Cortex of kidney (tissue), 1 donor: ENCODE data around the gene SCGB1C1.

Source experiments
- DNase-seq: peaks from one replicate; lab custom pipeline; 2025; lab: John Stamatoyannopoulos, UW

The SCGB1C1 gene

DNA sequence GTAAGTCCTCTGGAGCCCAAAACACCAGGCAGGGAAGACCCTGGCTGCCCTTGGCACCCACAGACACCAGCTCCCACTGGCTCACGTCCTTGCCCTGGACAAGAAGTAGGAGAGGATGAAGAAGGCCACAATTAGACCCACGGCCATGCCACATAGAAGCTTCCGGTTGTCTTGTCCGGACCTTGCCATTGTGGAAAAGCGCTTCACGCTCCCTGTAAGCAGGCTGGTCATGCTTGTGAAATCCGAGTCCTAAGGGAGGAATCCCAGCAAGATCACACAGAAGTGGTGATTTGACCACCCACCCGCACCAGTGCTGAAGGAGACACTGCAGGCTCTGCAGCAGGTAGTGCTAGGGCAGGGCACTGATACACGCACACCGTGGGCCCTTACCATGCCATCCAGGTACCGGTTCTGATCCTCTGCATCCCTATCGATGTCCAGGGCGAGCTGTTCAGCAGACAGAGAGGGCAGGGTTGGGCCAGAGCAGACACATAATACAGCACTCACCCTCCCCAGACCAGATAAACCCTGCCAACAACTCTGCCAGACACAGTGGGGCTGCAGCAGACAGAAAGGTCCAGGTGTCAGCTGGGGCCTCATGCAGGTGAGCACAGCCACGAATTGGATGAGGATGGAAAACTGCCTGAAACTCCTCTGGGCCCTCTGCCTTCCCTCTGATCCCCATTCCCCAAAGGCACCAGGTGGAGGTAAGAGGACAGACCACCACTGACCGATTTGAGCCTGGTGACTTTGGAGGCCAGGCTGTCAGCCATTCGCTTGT, 12.5 kb downstream of the SCGB1C1 start:
- no peak for DNase-seq

DNA sequence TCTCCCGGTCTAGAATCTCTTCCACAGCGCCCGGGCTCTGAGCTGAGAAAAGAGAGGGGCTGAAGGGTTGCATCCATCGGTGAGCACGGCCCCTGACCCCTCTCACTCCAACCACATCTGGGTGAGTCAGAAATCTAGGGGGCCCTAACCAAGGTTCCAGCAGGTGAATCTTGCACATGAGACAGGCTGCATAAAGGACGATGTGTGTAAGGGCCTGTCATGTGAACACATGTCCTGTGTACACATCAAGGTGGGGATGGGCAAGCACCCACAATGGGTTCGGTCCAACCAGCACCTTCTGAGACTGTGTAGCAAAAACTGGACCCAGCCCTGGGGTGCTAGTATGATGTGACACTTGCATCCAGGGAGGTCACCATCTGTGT, 13.1 kb downstream of the SCGB1C1 start:
- DNase-seq = no peak

DNA sequence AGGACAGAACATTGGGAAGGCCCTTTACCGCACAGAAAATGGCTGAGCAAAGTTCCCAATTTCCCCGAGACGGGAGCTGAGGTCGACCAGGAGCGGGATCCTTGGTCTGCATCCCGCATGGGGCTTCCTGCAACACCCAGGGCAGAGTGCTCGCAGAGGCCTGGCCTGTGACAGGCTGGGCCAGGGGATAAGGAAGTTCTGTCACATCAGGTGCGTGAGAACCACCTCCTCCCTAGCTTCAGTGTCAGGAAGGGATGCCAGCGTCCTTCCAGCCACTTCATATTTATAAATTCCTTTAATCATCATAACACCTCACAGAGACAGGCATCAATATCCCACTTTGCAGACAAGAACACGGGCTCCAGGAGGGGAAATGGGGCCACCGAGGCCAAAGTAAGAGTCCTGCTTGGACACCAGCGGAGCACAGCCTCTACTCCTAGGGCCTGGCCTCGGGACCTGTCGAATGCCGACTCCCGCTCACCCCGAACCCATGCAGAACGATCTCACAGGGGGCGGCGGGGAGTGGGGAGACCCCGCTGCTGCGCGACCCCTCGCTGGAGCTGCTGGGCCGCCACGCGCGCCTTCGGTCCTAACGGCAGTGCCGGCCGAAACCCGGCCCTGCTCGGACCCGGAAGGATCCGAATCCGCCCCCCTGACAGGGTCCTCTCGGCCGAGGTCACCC, 13.8 kb downstream of the SCGB1C1 start:
- DNase-seq = no peak

DNA sequence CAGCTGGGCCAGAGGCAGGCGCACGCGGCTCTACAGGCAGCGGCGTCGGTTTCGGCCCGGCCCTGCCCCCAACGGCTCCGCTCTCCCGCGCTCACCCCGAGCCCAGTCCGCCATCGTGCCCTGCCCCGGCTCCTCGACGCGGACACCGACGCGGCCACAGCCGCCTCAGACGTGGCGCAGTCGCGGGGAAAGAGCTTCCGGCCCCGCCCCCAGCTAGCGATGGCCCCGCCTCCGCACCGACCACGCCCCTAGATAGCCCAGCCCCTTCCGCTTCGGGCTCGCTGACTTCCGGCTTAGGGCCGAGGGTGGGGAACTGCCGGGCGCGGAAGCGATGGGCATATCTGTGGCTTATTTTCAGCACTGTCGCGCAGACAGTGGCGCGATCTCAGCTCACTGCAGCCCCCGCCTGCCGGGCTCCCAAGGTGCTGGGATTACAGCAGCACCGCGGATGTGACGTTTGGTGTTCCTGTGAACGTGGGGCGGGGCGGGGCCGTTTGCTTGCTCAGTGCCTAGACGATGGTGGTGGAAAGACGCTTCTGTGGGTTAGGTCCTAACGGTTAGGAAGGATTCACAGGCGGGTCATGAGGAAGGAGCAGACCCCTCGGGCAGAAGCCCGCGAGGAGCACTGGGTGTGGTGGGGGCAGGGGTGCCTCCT, 14.5 kb downstream of the SCGB1C1 start, which contains the start of the genes BET1L and RIC8A:
BET1L (minus strand) TSS at position 192 of the 655 bp plus-strand sequence; CDS start at position 114, 78 bp downstream.
RIC8A (plus strand) TSS at position 501 of the 655 bp plus-strand sequence. CDS start 1,147 bp downstream, outside the sequence.
- peak; percentile 65 for DNase-seq

DNA sequence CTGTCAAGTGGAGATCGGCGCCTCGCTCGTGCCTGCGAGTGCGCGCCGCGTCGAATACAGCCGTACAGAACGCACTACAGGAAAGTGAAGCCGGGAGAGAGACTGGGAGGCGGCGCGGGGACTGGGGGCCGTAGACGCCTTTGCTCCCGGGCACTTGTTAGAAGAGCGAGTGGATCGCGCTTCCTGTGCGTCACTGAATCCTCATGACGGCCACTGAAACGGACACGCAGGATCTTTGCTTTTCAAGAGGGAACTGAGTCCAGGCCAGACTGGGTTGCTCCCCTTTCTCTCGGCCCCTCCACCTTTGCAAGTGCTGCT, 14.9 kb downstream of the SCGB1C1 start:
- no peak for DNase-seq

DNA sequence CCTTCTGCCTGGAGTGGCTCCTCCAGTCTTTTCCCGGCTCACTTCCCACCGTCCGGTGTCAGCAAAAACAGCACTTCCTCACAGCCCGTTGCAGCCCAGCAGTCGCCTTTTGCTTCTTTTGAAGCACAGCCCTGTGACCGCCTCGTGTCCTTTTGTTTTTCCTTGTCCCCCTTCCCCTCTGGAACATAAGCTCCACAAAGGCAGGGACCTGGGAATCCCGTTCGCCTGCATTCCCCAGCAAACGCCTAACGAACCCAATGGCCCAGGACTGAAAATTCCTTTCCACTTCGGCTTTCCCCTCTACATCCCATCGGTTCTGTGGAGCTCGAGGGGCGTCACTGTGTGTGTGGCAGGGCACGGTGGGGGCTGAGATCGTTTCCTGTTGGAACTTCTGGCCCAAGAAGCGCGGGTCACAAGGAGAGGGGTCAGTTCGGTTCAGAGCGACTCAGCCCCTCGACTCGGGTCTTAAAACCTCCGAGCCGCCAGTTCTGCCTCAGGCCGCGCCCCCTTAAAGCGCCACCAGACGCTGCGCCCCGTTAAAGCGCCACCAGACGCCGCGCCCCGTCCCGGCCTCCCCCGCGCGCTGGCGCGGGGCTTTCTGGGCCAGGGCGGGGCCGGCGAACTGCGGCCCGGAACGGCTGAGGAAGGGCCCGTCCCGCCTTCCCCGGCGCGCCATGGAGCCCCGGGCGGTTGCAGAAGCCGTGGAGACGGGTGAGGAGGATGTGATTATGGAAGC, 15.5 kb downstream of the SCGB1C1 start:
- DNase-seq = no peak

DNA sequence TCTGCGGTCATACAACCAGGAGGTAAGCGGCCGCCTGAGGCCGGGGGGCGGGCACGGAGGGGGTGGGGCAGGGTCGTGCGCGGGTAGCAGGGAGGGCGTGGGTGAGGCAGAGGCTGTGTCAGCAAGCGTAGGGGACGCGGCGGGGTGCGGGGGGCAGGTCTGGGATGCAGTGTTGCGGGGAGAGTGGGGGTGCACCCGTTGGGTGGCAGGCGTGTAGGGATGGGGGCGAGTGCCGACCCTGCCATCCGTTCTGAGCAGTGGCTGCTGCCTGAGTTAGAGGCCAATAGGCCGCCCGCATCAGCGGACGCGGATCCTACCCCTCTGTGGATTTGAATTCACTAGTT, 16.0 kb downstream of the SCGB1C1 start:
- DNase-seq = no peak

DNA sequence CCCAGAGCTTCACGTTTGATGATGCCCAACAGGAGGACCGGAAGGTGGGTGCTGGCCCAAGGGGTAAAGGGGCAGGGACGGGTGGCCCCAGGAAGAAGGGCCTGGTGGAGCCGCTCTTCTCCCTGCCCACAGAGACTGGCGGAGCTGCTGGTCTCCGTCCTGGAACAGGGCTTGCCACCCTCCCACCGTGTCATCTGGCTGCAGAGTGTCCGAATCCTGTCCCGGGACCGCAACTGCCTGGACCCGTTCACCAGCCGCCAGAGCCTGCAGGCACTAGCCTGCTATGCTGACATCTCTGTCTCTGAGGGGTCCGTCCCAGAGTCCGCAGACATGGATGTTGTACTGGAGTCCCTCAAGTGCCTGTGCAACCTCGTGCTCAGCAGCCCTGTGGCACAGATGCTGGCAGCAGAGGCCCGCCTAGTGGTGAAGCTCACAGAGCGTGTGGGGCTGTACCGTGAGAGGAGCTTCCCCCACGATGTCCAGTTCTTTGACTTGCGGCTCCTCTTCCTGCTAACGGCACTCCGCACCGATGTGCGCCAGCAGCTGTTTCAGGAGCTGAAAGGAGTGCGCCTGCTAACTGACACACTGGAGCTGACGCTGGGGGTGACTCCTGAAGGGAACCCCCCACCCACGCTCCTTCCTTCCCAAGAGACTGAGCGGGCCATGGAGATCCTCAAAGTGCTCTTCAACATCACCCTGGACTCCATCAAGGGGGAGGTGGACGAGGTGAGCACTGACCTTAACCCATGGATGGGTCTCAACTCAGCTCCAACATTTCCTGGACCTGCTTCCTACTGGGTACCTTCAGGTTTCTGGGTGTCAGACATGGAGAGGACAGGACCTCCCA, 16.6 kb downstream of the SCGB1C1 start:
- no peak for DNase-seq

DNA sequence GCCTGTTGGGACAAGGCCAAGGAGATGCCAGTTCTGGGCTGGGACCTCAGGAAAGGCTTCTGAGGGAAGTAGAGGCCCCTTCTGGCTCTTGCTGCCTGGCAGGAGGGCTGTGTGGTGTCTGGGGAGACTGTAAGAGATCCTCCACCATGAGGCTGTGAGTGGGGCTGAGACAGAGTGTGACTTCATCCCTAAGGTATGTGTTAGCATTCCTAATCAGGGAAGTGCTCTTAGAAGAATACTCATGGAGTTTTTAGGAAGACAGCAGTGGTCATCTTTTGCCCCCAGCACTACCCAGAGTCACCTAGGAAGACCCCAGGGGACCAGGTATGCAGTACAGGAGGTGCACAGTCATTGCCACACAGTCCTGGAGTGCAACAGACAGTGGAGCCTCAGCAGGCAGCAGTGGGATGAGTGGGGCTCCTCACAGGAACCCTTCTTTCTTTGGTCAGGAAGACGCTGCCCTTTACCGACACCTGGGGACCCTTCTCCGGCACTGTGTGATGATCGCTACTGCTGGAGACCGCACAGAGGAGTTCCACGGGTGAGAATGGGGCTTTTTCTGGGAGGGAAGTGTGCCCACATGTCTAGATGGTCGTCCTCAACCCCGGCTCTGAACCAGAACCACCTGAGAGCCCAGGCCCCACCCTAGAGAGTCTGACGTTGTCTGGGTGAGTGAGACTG, 17.4 kb downstream of the SCGB1C1 start:
- no peak for DNase-seq

DNA sequence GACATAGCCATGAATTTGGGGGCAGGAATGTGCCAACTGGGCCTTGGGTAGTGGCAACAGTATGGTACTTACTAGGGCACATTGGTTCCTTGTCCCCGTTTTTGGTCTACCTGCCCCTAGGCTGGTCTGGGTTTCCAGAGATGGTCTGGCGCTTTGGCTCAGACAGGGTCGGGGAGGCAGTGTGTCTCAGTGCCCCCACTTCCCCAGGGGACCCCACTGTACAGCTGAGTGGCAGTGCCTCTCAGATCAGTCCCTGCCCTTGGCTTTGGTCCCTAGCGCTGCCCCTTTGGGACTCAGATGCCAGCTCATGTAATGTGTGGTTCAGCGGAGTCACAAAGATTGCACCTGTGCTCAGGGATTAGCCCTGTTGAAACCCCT, 17.9 kb downstream of the SCGB1C1 start:
- DNase-seq = no peak

DNA sequence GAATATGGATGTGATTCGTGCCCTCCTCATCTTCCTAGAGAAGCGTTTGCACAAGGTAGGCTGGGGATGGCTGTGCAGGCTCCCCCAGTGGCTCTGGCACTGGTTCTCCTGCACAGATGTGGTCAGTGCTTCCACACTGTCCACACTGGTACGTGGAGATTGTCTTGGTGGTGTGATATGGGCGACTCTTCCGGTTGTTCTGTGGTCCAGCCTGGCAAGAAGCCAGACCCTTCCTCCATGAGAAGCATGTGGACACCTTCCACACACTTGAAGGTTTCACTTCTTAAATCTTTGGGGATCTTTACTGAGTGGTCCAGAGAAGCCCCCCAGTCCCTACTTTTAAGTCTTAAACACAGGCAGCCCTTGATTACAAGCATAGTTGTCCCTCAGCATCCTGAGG, 18.4 kb downstream of the SCGB1C1 start:
- no peak for DNase-seq

DNA sequence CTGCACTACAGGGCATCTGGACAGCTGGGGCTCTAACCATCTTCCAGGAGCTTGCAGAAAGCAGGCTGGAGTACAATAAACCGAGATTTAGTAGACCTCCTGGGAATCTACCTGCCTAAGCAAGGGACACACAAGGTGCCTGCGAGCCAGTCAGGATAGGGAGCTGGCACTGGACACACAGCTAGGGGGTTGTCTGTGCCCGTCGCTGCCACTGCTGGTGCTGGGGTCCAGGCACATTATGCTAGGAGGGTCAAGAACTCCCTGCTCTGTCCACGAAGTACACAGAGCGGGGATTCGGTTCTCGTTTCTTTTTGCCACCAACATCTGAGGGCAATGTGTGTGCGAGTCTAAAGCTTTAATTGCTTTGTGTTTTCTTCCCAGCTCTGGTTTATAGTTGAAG, 18.9 kb downstream of the SCGB1C1 start:
- no peak for DNase-seq

DNA sequence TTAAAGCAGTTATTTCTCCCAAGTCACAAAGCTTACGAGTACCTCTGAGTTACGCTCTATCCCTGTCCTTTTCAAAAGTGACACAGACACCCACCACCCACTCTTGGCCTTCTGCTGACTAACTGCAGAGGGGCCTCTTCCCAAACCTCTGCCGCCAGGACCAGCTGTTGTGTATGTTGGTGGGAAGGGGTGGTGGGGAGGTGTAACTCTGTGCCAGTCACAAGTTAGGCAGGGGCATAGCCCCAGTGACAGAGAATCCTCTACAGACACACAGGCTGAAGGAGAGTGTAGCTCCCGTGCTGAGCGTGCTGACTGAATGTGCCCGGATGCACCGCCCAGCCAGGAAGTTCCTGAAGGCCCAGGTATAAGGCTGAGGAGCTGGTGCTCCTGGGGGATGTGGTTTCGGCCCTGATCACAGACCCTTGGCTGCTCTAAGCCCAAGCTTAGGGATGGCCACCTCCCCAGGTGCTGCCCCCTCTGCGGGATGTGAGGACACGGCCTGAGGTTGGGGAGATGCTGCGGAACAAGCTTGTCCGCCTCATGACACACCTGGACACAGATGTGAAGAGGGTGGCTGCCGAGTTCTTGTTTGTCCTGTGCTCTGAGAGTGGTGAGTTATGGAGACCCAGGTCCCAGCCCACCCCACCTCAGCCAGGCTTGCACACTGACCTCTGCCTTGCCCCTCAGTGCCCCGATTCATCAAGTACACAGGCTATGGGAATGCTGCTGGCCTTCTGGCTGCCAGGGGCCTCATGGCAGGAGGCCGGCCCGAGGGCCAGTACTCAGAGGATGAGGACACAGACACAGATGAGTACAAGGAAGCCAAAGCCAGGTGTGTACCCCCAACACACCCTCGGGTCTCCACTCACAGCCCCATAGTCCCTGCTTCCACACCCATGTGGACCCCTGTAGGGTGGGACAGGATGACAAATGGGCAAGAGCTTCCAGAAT, 19.5 kb downstream of the SCGB1C1 start:
- no peak for DNase-seq

DNA sequence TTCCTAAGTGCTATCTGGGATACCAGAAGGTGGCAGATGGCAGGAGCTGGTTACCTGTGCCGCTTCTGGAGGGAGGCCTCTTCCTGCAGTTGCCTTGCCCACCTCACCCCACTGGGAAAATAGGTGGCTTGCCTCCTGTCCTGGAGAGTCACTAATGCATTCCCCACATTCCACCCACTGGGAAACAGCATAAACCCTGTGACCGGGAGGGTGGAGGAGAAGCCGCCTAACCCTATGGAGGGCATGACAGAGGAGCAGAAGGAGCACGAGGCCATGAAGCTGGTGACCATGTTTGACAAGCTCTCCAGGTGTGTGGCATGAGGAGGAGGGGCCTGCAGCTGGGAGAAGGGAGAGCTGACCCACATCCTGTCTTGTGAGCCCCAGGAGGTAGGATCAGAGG, 20.2 kb downstream of the SCGB1C1 start:
- DNase-seq = no peak

DNA sequence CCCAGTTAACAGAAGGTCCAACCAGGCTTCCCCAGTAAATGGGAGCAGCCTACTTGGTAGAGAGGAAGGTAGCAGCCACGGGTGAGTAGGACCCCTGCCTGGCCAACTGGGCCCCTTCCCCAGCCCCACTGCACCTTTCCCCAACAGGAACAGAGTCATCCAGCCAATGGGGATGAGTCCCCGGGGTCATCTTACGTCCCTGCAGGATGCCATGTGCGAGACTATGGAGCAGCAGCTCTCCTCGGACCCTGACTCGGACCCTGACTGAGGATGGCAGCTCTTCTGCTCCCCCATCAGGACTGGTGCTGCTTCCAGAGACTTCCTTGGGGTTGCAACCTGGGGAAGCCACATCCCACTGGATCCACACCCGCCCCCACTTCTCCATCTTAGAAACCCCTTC, 21.2 kb downstream of the SCGB1C1 start:
- DNase-seq = no peak

DNA sequence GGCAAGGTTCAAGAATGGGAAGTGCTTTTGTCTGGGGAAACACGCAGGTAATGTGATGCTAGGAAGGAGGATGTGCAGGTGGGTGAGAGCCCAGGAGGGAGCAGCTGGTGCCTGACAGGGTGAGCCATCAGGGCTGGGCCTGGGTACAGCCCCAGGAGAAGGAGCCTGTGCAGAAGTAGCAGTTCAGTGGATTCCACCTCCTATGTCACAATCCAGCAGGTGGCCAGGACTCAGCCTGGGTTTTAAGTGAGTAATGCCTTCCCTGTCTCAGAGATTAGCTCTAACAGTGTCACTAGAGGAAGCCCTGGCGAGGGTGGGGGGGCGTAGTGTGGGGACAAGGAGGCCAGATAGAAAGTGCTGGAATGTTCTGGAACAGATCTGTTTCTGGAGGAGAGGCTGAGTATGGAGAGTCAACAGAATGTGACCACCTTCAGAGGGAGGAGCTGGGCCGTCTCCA, 22.7 kb downstream of the SCGB1C1 start:
- no peak for DNase-seq

DNA sequence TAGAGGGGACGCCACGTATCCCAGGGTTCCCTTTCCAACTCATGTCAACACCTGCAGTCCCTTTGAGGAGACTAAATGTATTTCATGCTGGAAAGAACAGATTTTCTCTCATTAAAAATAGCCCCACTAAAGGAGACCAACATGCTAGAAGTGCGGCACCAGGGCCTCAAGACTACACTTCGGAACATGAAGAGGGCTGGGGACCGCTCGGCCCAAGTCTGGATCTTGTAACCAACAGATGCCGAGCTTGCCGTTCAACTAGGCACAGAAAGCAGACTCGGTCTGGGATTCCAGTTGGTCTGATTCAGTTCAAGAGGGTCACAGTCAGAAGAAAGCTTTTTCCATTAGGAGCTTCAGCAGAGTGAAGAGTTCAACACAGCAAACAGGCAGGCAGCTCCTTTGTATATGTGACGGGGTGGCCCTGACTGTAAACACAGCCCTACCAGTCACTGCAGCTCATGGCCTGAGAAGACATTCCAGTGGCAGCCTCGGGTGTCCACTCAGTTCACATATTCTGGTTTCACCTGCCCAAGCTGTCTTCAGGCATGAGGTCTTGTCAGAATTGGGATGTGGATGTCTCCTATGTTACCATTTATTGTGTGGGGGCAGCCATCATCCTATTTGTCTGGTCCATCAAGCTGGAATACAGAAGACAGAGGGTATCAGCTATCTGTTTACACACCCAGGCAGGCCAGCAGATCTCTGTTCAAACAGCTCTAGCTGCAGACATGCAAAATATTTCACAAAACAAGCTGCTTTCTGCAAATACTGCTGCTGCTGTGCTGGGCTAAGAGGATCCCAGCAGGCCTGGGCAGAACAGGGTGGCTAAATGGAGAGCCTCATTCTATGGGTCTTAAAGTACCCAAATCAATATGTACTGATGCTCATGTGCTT, 23.4 kb downstream of the SCGB1C1 start:
- DNase-seq = no peak

DNA sequence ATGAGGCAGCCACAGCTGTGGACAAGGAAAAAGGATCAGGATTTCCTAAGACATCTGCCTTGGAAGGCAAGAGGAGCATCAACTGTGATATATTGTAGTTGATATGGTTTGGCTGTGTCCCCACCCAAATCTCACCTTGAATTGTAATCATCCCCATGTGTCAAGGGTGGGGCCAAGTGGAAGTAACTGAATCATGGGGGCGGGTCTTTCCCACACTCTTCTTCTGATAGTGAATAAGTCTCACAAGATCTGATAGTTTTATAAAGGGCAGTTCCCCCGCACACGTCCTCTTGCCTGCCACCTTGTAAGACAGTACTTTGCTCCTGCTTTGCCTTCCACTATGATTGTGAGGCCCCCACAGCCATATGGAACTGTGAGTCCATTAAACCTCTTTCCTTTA, 24.8 kb downstream of the SCGB1C1 start:
- DNase-seq = no peak
